GM18517 (cell line): Measurements from ENCODE around the gene PTOV1.

ENCODE experiments used
- ATAC-seq: cut with Tn5 transposase; IDR thresholded peaks from one replicate; pipeline ENCODE4 v1.9.1; 2021; ENCODE audit warnings: mild to moderate bottlenecking, moderate library complexity; ENCODE audit not compliant: unreplicated experiment

PTOV1 gene

GRCh38 chr19:49850487-49851342, at the start of gene PTOV1:
Gene PTOV1 (plus strand): TSS chr19:49851159.
- ATAC-seq, result peak; percentile 63

- no peak for ATAC-seq
Observed at GRCh38 chr19:49801401-49801888, 49.5 kb upstream of the PTOV1 start.

GRCh38 chr19:49801966-49802661, 48.8 kb upstream of the PTOV1 start:
- ATAC-seq, result no peak

GRCh38 chr19:49802836-49803528, 48.0 kb upstream of the PTOV1 start:
- no peak for ATAC-seq

- no peak for ATAC-seq
Observed at GRCh38 chr19:49803529-49803856, 47.5 kb upstream of the PTOV1 start.

- no peak for ATAC-seq
Observed at GRCh38 chr19:49805822-49806619, 44.9 kb upstream of the PTOV1 start.

GRCh38 chr19:49806620-49806959, 44.4 kb upstream of the PTOV1 start:
- no peak for ATAC-seq

GRCh38 chr19:49807058-49807903, 43.7 kb upstream of the PTOV1 start:
- ATAC-seq, result no peak

GRCh38 chr19:49807904-49808675, 42.9 kb upstream of the PTOV1 start:
- no peak for ATAC-seq

GRCh38 chr19:49808711-49809159, 42.2 kb upstream of the PTOV1 start:
- ATAC-seq, result no peak

GRCh38 chr19:49809160-49809940, 41.6 kb upstream of the PTOV1 start:
- ATAC-seq, result no peak

- no peak for ATAC-seq
Observed at GRCh38 chr19:49809941-49810389, 41.0 kb upstream of the PTOV1 start.

GRCh38 chr19:49811328-49811727, 39.6 kb upstream of the PTOV1 start:
- no peak for ATAC-seq

- no peak for ATAC-seq
Observed at GRCh38 chr19:49812452-49812996, 38.4 kb upstream of the PTOV1 start.

GRCh38 chr19:49812997-49813861, 37.7 kb upstream of the PTOV1 start, which contains the start of gene FUZ:
Gene FUZ (minus strand): TSS chr19:49813292. CDS start chr19:49813106, 186 bp downstream.
- ATAC-seq, result peak; percentile 59

- no peak for ATAC-seq
Observed at GRCh38 chr19:49814010-49814409, 36.9 kb upstream of the PTOV1 start.

- no peak for ATAC-seq
Observed at GRCh38 chr19:49816590-49816989, 34.4 kb upstream of the PTOV1 start.
